GM12892 (cell line): ENCODE data around the gene SEMA6D.

Source experiments
- POLR2A ChIP-seq: IDR thresholded peaks from 2 replicates; pipeline ENCODE4 v1.6.1; 2011; ENCODE audit warnings: low read depth, low read length, control low read depth
- POLR2AphosphoS5 ChIP-seq: IDR thresholded peaks from 2 replicates; pipeline ENCODE4 v1.6.1; 2011; ENCODE audit warnings: low read depth, low read length, control low read depth
- TAF1 ChIP-seq: IDR thresholded peaks from 2 replicates; pipeline ENCODE4 v1.6.1; 2011; ENCODE audit warnings: low read depth, mild to moderate bottlenecking, control low read depth, low read length, borderline replicate concordance

DNA sequence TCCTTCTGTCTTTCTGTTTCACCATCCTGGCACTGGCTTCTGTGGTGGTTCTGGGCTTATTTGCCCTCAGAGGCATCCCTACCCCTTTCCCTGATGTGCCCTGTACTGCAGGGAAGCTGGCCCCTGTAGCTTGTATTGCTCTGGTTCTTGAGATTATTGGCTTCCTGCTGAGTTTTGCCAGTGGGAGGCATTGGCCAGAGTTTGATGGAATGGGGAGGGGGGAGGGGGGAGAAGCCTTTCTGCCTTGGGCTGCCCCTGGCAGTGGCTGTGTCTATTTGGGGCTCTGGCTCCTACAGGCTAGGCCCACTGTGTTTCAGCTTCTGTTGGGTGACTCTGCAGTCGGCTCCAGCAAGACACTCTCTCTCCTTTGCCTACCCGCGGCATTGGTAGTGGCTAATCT is 41.6 kb upstream of the SEMA6D start:
- TF ChIP-seq POLR2AphosphoS5 (no peak), POLR2A (no peak), TAF1 (no peak)
